ENCODE measurements around the gene MTMR3. TPM values are rescaled to one million over a fixed set of nuclear protein-coding genes. Genes with fewer than 3 reads are reported as not detected.

Gene MTMR3
- total RNA-seq, 1 experiment from 2014 or later: 27.0 TPM

DNA sequence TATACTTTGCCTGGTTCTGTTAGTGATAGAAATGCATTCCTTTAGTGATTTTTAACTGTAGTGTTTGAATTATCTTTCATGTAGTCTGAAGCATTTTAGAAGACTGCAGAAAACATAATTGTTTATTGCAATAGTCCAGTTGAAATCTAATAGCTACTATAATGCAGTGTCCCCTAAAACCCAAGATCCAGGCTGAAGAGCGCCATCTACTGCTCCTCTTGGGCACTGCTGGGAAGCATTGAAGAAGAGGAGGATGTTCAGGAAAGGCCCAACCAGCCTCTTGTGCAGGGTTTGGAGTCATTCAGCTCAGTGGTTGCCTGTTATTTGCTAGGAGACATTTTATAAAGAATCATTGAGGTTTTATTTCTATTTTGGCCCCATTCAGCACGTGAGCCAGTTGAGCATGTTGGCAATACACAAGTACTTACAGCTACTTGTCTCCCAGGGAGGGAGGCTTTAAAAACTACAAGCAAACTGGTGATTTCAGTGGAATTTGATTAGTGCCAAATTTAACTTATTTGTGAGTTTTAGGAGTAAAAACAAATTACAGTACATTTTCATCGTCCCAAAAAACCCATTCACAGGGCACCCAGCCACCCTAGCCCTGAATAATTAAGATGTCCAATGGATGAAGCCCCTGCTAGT is 122.4 kb downstream of the MTMR3 start:
- POLR2A ChIA-PET: interaction anchor here (0.8 to 1.1 kb wide), 2 partner anchors 98 to 304 kb away, joined by 3 to 5 read pairs; no protein-coding TSS in a partner anchor
- no peak overlapping the region for H3K9ac ChIP-seq (ENCODE audit: low read length)

GRCh38 chr22:30007361-30007760 is 124.4 kb downstream of the MTMR3 start:
- no TSS peak for BruUV-seq (replicated peaks)
- intact Hi-C loops (cut with micrococcal nuclease): no loop called here
- H4K20me1 ChIP-seq (ENCODE audit: insufficient read depth): peaks cover 4% of the 10 kb centered on the region; the same call in 1 of the 2 replicates
- H3K9me2 ChIP-seq (ENCODE audit: insufficient read depth): no peaks in the 10 kb centered on the region
- ChIA-PET POLR2A (no interaction called here), RAD21 (ENCODE audit: low non-redundant PET in 1 of 2, low total read pairs in 2 of 2, uncharacterized antibody in 2 of 2, unreplicated experiment in 2 of 2) (no interaction called here), CTCF (interaction anchor here (1.3 to 3.5 kb wide), 2 partner anchors 11 to 306 kb away, joined by 3 to 25 read pairs; no protein-coding TSS in a partner anchor)
- no peak overlapping the region for H3K4me3 ChIP-seq (replicated peaks in 1 of 2; ENCODE audit: low read depth in 1 of 2, low read length in 2 of 2)
- no peak overlapping the region for H3K9ac ChIP-seq (ENCODE audit: low read length)
- no peak overlapping the region for H3K4me2 ChIP-seq (ENCODE audit: low read length)
- DNase-seq (ENCODE audit: low read depth, low spot score): no peak
- ATAC-seq: no peak
- H3K4me1 ChIP-seq (ENCODE audit: control insufficient read depth in 1 of 2, insufficient read depth in 2 of 2, low read length in 2 of 2): no peaks in the 10 kb centered on the region
- H3K36me3 ChIP-seq (ENCODE audit: control insufficient read depth in 1 of 2, insufficient read depth in 2 of 2, low read length in 2 of 2): peaks cover 5 to 16% of the 10 kb centered on the region in 2 experiments; a peak in 3 of 4 replicates
- H3K27me3 ChIP-seq (ENCODE audit: insufficient read depth, low read length): no peaks in the 10 kb centered on the region
- no peaks in the 10 kb centered on the region for H3K79me2 ChIP-seq (ENCODE audit: insufficient read depth, low read length)
- H2AFZ ChIP-seq (ENCODE audit: low read depth, low read length, poor library complexity, severe bottlenecking): no peak overlapping the region
- no peak overlapping the region for H3K27ac ChIP-seq (ENCODE audit: low read depth, low read length)
- no peaks in the 10 kb centered on the region for H3K9me3 ChIP-seq (ENCODE audit: control insufficient read depth in 1 of 2, insufficient read depth in 1 of 2, low read depth in 1 of 2, low read length in 2 of 2)
- TF ChIP-seq SIN3A (IDR thresholded peaks at IDR 0.05; ENCODE audit: low read depth): no peak
- TF ChIP-seq CEBPB (IDR thresholded peaks at IDR 0.05; ENCODE audit: low read depth): no peak
- TF ChIP-seq JUND (IDR thresholded peaks at IDR 0.05): no peak
- TF ChIP-seq, protein P1, sequence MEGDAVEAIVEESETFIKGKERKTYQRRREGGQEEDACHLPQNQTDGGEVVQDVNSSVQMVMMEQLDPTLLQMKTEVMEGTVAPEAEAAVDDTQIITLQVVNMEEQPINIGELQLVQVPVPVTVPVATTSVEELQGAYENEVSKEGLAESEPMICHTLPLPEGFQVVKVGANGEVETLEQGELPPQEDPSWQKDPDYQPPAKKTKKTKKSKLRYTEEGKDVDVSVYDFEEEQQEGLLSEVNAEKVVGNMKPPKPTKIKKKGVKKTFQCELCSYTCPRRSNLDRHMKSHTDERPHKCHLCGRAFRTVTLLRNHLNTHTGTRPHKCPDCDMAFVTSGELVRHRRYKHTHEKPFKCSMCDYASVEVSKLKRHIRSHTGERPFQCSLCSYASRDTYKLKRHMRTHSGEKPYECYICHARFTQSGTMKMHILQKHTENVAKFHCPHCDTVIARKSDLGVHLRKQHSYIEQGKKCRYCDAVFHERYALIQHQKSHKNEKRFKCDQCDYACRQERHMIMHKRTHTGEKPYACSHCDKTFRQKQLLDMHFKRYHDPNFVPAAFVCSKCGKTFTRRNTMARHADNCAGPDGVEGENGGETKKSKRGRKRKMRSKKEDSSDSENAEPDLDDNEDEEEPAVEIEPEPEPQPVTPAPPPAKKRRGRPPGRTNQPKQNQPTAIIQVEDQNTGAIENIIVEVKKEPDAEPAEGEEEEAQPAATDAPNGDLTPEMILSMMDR (IDR thresholded peaks at IDR 0.05 in 2 of 3, conservative IDR thresholded peaks at IDR 0.05 in 1 of 3; ENCODE audit: borderline replicate concordance in 1 of 3, insufficient read depth in 1 of 3, low read depth in 2 of 3, low read length in 2 of 3): no peak
- TF ChIP-seq POLR2A (IDR thresholded peaks at IDR 0.05; ENCODE audit: borderline replicate concordance, extremely low read depth, insufficient read depth, insufficient read length): no peak
- no peak for TF ChIP-seq EZH2 (IDR thresholded peaks at IDR 0.05)
- no peak for TF ChIP-seq ATF3 (IDR thresholded peaks at IDR 0.05)
- no peak for TF ChIP-seq RAD21 (IDR thresholded peaks at IDR 0.05; ENCODE audit: low read depth)
- no peak for TF ChIP-seq ZFX (IDR thresholded peaks at IDR 0.05)
- no peak for TF ChIP-seq FOSL1 (IDR thresholded peaks at IDR 0.05; ENCODE audit: low read depth)
- no peak for TF ChIP-seq POLR2AphosphoS5 (IDR thresholded peaks at IDR 0.05; ENCODE audit: low read depth, low read length)
- TF ChIP-seq YY1 (IDR thresholded peaks at IDR 0.05; ENCODE audit: extremely low read depth, insufficient replicate concordance, low read depth, low read length): no peak

More for the DNA sequence above, 122.4 kb downstream of the MTMR3 start:
- intact Hi-C loops (cut with micrococcal nuclease): loop anchor here (1.0 to 2.0 kb wide), 4 partner anchors 233 to 370 kb away; no protein-coding TSS in a partner anchor
- Histone ChIP-seq H3K27ac (ENCODE audit: low read depth, low read length) (no peak overlapping the region), H3K4me2 (ENCODE audit: low read length) (no peak overlapping the region), H3K9me3 (ENCODE audit: control insufficient read depth in 1 of 2, insufficient read depth in 1 of 2, low read depth in 1 of 2, low read length in 2 of 2) (no peaks in the 10 kb centered on the region), H4K20me1 (ENCODE audit: insufficient read depth) (peaks cover 4% of the 10 kb centered on the region; the same call in 1 of the 2 replicates), H3K9me2 (ENCODE audit: insufficient read depth) (no peaks in the 10 kb centered on the region), H3K36me3 (ENCODE audit: control insufficient read depth in 1 of 2, insufficient read depth in 2 of 2, low read length in 2 of 2) (peaks cover 5 to 11% of the 10 kb centered on the region in 2 experiments; a peak in 3 of 4 replicates), H3K27me3 (ENCODE audit: insufficient read depth, low read length) (no peaks in the 10 kb centered on the region), H3K4me3 (replicated peaks in 1 of 2; ENCODE audit: low read depth in 1 of 2, low read length in 2 of 2) (no peak overlapping the region), H2AFZ (ENCODE audit: low read depth, low read length, poor library complexity, severe bottlenecking) (no peak overlapping the region), H3K79me2 (ENCODE audit: insufficient read depth, low read length) (no peaks in the 10 kb centered on the region), H3K4me1 (ENCODE audit: control insufficient read depth in 1 of 2, insufficient read depth in 2 of 2, low read length in 2 of 2) (no peaks in the 10 kb centered on the region)
- BruUV-seq (replicated peaks): no TSS peak
- ChIA-PET RAD21 (ENCODE audit: low non-redundant PET in 1 of 2, low total read pairs in 2 of 2, uncharacterized antibody in 2 of 2, unreplicated experiment in 2 of 2) (interaction anchor here (0.7 to 1.5 kb wide), 7 partner anchors 83 to 610 kb away, joined by 3 to 4 read pairs (median 3); no protein-coding TSS in a partner anchor), CTCF (interaction anchor here (0.7 to 3.5 kb wide), 25 partner anchors 9 to 452 kb away, joined by 3 to 25 read pairs (median 4); partner anchors contain the start of genes ASCC2 and THOC5)
- no peak for TF ChIP-seq EZH2 (IDR thresholded peaks at IDR 0.05)
- TF ChIP-seq RAD21 (IDR thresholded peaks at IDR 0.05; ENCODE audit: low read depth): peak; percentile 89
- TF ChIP-seq, protein P1 (IDR thresholded peaks at IDR 0.05 in 2 of 3, conservative IDR thresholded peaks at IDR 0.05 in 1 of 3; ENCODE audit: borderline replicate concordance in 1 of 3, insufficient read depth in 1 of 3, low read depth in 2 of 3, low read length in 2 of 3): peak; percentile 85 to 99 (median 97)
- TF ChIP-seq ZNF274 (IDR thresholded peaks at IDR 0.05; ENCODE audit: low read depth, low read length): no peak
- ATAC-seq (peak; percentile 94), DNase-seq (ENCODE audit: low read depth, low spot score) (peak; percentile 39)

All from HCT116 (cell line).